Right lobe of liver (tissue), 6 donors: ENCODE measurements around the gene CCDC178. TPM values are rescaled to one million over a fixed set of nuclear protein-coding genes. Genes with fewer than 3 reads are reported as not detected.

Source experiments
- ATAC-seq, 4 donors: fragments of 200-7000 bp; cut with Tn5 transposase; one replicate each; pipeline ENCODE4 v1.9.1; 2020; ENCODE audit warnings: mild to moderate bottlenecking in 4 of 4, moderate library complexity in 4 of 4
- DNase-seq, 3 donors: peaks; one replicate each; pipeline ENCODE4 v3.0.0-alpha.2; 2020
- H3K27ac ChIP-seq, 3 donors: fragments of 200-600 bp; one replicate each; pipeline ENCODE4 v1.8.0; 2022
- H3K27me3 ChIP-seq, 2 donors: fragments of 200-600 bp; one replicate each; pipeline ENCODE4 v1.8.0; 2022
- H3K36me3 ChIP-seq, 4 donors: fragments of 200-600 bp; sonication (generic) in 1 of 4; one replicate each; pipeline versions ENCODE4 v1.5.1 to v1.8.0; 2017 to 2022; ENCODE audit warnings: control low read depth in 1 of 4
- H3K4me1 ChIP-seq, 4 donors: fragments of 200-600 bp; sonication (generic) in 1 of 4; one replicate each; pipeline versions ENCODE4 v1.5.1 to v1.8.0; 2017 to 2022; ENCODE audit warnings: control low read depth in 1 of 4
- H3K4me3 ChIP-seq, 3 donors: fragments of 200-600 bp; one replicate each; pipeline ENCODE4 v1.8.0; 2022
- H3K9me3 ChIP-seq, 4 donors: fragments of 200-600 bp; sonication (generic) in 1 of 4; one replicate each; pipeline versions ENCODE4 v1.5.1 to v1.8.0; 2017 to 2022; ENCODE audit warnings: control low read depth in 1 of 4
- CTCF ChIP-seq, 4 donors: fragments of 200-600 bp in 3 of 4; fragments of 450-650 bp in 1 of 4; IDR thresholded peaks; one replicate each; pipeline versions ENCODE4 v1.5.1 to v1.8.0; 2016 to 2022; ENCODE audit warnings: antibody characterized with exemption in 4 of 4, mild to moderate bottlenecking in 2 of 4
- POLR2A ChIP-seq: fragments of 450-650 bp; IDR thresholded peaks from one replicate; pipeline ENCODE4 v1.6.1; 2017; ENCODE audit warnings: antibody characterized with exemption, mild to moderate bottlenecking
- WGBS: methylation state at CpG from one replicate; pipeline ENCODE4 v1.1.6; 2018; ENCODE audit warnings: low coverage, low lambda C conversion rate; ENCODE audit not compliant: insufficient coverage; ENCODE audit errors: missing lambda C conversion rate; 5-methylcytosine and 5-hydroxymethylcytosine counted together
- intact Hi-C, 2 donors: fragments of 100-400 bp; cut with DNase I; formaldehyde crosslinking; loops; one replicate each; pipeline versions ENCODE4 v1.11.2 to v1.14.1; 2022
- total RNA-seq, 6 experiments: library from RNA; depleted of rRNA in 2 of 6; stranded (reverse); fragments of >200 nt in 2 of 6; fragmentation: NEBNext Ultra II Directional in 3 of 6; extraction: Animal tissue kit (Norgen Biotek cat#: 25700) in 3 of 6; gene quantifications; one replicate each; pipeline versions ENCODE4 v1.1.0 to v1.2.4, GENCODE V29; 2016 to 2023
- donor health status: DM: no; HTN: yes; CAD: no.
- donor health status: DM: no; HTN: no; CAD: no.
- donor health status: DM: no; HTN: no; CAD: no.
- donor health status: DM: no; HTN: yes; CAD: no.
- donor health status: DM: no; HTN: yes; CAD: no.

The CCDC178 gene
- total RNA-seq, 6 experiments from 2014 or later, result not detected

GRCh38 chr18:32920796-32921787, 519.4 kb downstream of the CCDC178 start:
- no peak overlapping the region for H3K4me3 ChIP-seq
- H3K27me3 ChIP-seq, result no peaks in the 10 kb centered on the region
- H3K4me1 ChIP-seq, result no peaks in the 10 kb centered on the region
- TF ChIP-seq CTCF (IDR thresholded peaks at IDR 0.05), result no peak
- no peak for TF ChIP-seq POLR2A
- H3K36me3 ChIP-seq, result no peaks in the 10 kb centered on the region
- intact Hi-C loops, result no loop called here
- H3K9me3 ChIP-seq, result no peaks in the 10 kb centered on the region
- no peak overlapping the region for H3K27ac ChIP-seq
- no peak for DNase-seq
- ATAC-seq, result no peak
- 33% methylated on average over 7 of the region's 8 CpGs for WGBS

DNA sequence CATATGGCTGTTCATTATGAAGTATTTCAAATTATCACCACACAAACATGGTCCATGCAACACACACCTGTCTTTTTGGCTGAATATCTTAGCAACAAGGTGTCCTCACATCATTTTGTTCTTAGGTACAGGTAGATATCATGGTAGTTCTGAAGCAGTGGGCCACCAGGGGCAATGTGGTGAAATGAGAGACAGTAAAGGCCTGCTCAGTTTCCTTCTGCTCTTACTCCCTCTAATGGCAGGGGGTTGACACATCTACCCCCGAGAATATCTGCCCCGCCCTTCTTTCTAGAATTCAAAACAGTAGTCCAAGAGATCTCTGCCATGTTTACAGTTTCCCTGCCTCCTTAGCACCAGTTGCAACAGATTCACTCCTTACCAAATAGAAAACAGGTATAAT, 520.7 kb downstream of the CCDC178 start:
- H3K27me3 ChIP-seq, result no peaks in the 10 kb centered on the region
- no peak for TF ChIP-seq POLR2A
- no peak for TF ChIP-seq CTCF (IDR thresholded peaks at IDR 0.05)
- H3K36me3 ChIP-seq, result no peaks in the 10 kb centered on the region
- DNase-seq (no peak), ATAC-seq (peak in 2 of 4 donors; percentile 29 to 41)
- intact Hi-C loops, result no loop called here
- 14% methylated on average over 2 of the region's 2 CpGs for WGBS
- H3K4me3 ChIP-seq, result no peak overlapping the region
- no peaks in the 10 kb centered on the region for H3K9me3 ChIP-seq
- no peaks in the 10 kb centered on the region for H3K4me1 ChIP-seq
- no peak overlapping the region for H3K27ac ChIP-seq

DNA sequence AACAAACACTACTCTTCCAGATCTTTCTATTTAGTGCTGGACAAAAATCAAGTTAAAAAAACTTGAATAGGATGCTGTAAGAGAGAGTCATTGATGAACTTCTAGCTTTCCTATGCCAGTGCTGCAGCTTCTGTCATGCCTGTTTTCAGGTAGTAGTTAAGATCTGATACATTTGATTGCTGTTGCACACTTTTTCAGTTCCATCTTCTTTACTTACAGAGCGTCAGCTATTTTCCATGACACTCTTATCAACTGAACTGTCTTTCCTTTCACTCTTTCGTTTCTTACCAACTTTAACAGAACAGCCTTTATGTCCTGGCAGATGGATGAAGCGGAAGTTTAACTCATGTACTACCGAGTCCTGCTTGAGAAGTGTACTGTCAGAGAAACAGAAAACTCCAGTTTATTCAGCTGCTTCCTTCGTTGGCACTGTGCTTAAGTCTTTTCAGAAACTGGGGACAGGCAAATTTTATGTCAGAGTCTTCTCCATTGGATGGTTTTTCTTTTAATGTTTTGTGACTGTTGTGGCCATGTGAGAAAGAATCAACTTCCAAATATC, 521.8 kb downstream of the CCDC178 start:
- no peaks in the 10 kb centered on the region for H3K9me3 ChIP-seq
- H3K36me3 ChIP-seq, result no peaks in the 10 kb centered on the region
- H3K4me3 ChIP-seq, result no peak overlapping the region
- ATAC-seq (no peak), DNase-seq (no peak)
- intact Hi-C loops, result no loop called here
- H3K4me1 ChIP-seq, result no peaks in the 10 kb centered on the region
- H3K27me3 ChIP-seq, result no peaks in the 10 kb centered on the region
- no peak overlapping the region for H3K27ac ChIP-seq
- TF ChIP-seq CTCF (IDR thresholded peaks at IDR 0.05) (no peak), POLR2A (no peak)
- 31% methylated on average over 5 of the region's 5 CpGs for WGBS

- H3K4me1 ChIP-seq, result no peaks in the 10 kb centered on the region
- TF ChIP-seq CTCF (IDR thresholded peaks at IDR 0.05) (no peak), POLR2A (no peak)
- no peak for DNase-seq
- no peak overlapping the region for H3K4me3 ChIP-seq
- 13% methylated on average over 1 of the region's 1 CpG for WGBS
- no peaks in the 10 kb centered on the region for H3K36me3 ChIP-seq
- intact Hi-C loops, result no loop called here
- ATAC-seq, result no peak
- no peaks in the 10 kb centered on the region for H3K9me3 ChIP-seq
- no peak overlapping the region for H3K27ac ChIP-seq
- no peaks in the 10 kb centered on the region for H3K27me3 ChIP-seq
Observed at GRCh38 chr18:32915516-32915915, 525.0 kb downstream of the CCDC178 start.
